Measurements from ENCODE around the gene GIPC3.

GIPC3 gene

DNA sequence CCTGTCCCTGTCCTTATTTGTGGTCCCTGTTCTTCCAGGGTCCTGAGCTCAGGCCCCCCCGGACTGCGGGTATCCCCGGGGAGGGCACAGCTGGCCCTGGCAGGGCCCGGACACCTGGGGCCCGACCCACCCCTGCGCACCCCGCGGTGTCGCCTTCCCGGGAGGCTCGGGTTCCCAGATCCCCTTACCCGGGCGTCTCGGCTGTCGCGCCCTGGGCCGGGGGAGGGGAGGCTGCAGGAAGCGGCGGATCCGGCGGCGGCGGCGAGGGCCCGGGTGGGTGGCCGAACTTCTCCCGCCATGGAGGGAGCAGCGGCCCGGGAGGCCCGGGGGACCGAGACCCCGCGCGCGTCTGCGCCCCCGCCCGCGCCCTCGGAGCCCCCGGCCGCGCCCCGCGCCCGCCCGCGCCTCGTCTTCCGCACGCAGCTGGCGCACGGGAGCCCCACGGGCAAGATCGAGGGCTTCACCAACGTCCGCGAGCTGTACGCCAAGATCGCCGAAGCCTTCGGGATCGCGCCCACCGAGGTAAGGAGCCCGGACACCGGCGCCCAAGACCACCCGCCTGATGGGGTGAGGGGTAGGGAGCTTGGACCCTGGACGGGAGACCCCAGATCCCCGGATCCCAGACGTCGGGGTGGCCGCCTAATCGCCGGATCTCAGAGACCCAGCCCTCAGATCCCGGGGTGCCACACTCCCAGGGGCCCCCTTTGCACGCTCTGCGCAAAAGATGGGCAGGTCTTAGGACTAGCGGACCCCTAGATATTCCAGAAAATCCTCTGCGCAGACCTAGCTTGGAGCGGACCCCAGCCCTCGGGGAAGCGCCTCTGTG, at the start of gene GIPC3:
GIPC3 (plus strand) TSS at position 178 of the 826 bp plus-strand sequence; CDS start at position 298, 120 bp downstream.
- DNase-seq, result no peak

DNA sequence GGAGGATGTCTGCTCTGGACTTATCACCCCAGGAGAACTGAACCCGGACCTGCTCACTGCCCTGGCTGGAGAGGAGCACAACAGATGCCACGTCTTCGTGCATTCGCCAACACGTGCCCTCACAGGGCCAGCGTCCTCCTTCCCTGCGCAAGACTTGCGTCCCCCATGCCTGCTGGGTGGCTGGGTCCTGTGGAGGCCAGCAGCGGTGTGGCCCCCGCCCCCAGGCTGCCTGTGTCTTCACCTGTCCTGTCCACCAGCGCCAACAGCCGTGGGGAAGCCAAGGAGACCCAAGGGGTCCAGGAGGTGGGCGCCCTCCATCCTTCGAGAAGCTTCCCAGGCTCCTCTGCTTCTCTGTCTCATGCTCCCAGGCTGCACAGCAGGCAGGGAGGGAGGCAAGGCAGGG, 49.7 kb upstream of the GIPC3 start:
- DNase-seq, result no peak

DNA sequence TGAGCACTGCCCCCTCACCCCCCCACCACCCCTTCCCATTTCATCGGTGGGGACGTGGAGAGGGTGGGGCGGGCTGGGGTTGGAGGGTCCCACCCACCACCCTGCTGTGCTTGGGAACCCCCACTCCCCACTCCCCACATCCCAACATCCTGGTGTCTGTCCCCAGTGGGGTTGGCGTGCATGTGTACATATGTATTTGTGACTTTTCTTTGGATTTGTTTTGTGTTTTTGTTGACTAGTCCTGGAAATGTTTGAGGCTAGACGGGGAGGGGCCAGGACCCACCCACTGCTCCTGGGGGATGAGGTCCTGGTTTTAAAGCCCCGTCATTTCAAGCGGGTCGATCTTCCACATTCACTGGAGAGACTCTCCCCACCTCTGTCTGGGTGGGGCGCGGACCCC, 49.3 kb upstream of the GIPC3 start:
- DNase-seq, result no peak

DNA sequence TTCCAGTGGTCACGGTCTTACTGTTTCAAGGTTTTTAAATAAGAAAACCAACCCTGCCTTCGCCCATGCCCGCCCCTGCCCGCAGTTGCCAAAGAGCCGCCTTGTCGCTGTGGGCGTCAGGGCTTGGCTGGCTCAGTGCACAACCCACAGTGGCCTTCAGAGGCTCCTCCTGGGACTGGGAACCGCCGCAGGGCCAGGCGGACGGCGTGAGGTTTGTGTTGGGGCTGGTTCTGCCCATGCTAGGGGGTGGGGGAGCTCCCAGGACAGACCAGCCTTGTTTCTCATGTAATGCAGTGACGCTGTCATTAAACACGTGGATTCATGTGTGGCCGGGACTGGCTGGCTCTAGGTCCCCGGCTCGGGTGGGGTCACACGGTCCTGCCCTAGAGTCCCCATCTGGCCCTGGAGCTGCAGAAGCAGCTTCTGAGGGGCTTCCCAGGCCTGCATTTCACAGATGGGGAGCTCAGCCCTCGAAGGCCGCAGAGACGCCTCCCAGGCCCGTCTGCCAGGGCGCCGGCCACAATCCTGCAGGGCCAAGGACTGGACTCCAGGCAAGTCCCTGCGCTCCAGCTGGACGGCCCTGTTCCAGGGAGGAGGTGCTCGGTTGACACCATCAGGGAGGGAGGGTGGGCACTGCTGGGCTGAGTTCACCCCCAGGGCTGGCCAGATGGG, 48.7 kb upstream of the GIPC3 start:
- DNase-seq, result no peak

DNA sequence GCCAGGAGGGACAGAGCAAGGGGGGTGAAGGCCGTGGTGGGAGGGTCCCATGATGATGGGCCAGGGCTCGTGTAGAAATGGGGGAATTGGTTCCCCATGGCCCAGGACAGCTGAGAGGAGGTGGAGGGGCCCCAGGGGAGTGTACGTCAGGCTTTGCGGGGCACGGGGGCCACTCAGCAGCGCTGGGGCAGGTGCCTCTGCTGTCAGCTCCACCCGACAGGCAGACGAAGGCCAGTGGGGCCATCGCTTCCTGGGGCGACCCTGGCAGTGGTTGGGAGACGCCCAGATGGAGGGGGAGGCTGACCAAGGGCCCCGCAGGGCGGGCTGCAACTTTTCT, 48.2 kb upstream of the GIPC3 start:
- no peak for DNase-seq

GRCh38 chr19:3537438-3538240, 47.6 kb upstream of the GIPC3 start:
- no peak for DNase-seq

DNA sequence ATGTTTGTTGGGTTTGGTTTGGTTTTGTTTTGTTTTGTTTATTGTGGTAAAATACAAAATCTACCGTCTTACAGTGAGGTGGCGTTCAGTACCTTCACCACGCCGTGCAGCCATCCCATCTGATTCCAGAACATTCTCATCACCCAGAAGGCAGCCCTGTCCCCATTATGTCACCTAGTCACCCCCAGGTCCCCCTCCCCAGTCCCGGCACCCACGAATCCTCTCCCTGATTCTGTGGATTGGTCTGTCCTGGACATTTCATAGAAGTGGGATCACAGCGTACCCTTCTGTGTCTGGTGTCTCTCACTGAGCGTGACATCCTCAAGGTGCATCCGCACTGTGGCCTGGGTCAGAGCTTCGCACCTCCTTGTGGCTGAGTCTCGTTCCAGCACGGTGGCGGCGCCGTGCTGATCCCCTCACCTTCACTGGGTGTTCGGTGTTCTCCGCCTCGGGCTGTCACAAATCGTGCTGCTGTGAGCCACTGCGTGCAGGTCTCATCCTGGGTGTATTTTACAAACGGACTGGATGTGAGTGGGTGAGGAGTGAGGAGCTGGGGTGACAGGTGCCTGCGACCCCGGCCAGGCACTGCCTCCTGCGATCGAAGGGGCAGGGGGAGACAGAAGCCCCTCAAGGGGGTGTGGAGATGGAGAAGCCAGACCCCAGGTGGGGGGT, 46.9 kb upstream of the GIPC3 start:
- no peak for DNase-seq

- DNase-seq, result no peak
These were observed 46.1 kb upstream of the GIPC3 start, which contains the start of gene TEKTIP1 for GRCh38 chr19:3538965-3539755. Gene TEKTIP1, plus strand, starts transcription at chr19:3539174. Its CDS starts 4 bp downstream, at chr19:3539178.

DNA sequence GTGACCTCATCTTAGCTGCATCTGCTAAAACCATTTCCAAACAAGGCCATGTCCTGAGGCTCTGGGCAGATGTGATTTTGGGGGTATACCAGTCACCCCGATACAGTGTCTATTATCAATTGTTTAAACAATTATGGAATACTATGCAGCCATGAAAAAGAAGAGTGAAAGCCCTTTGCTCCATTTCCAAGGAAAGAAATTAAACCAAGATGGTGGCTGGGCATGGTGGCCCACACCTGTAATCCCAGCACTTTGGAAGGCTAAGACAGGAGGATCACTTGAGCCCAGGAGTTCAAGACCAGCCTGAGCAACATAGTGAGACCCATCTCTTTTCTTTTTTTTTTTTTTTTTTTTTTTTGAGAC, 45.5 kb upstream of the GIPC3 start:
- no peak for DNase-seq

DNA sequence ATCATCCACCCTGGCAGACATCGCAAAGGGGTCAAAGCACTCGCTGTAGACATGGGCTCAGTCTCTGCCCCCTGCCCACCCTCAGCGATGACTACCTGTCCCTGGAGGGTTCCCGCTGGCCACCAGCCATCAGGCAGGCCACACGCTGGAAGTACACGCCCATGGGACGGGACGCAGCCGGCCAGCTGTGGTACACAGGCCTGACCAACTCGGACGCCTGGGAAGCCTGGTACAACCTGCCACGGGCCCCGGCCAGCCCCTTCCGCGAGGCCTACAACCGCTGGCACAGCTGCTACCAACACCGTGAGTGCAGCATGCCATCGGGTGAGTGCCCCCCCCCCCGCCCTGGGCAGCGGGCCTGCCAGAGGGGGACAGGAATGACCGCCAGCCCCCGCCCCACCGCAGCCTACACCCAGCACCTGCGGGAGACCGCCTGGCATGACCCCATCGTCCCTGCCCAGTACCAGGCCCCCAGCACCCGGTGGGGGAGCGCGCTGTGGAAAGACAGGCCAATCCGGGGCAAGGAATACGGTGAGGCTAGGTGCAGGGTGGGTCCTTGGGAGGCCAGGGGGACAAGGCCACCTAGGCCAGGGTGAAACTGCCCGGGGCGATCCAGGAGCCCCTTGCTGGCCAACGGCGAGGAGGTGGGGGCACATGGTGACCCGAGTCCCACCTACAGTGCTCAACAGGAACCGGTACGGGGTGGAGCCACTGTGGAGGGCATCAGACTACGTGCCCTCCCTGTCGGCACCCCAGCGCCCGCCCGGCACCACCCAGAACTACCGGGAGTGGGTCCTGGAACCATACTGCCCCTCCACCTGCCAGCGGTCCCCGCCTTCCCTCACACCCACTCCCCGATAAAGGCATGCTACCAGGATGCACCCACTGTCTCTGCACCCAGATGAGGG, 41.9 kb upstream of the GIPC3 start:
- DNase-seq, result no peak

DNA sequence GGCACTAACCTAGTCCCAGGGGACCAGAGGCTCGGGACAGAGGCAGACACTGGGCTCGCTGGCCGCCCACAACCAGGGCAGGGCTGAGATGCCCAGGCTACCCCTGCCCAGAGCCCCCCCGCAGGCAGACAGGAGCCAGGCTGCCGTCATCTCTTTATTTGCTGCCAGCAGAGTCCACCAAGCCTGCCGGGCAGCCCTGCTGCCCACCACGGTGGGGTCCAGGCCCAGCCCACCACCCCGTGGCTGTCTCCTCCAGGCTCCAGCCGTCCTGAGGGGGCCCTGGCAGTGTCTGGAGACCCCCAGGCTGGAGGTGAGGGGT, 41.3 kb upstream of the GIPC3 start:
- DNase-seq, result no peak

- no peak for DNase-seq
These were observed 40.3 kb upstream of the GIPC3 start for GRCh38 chr19:3544742-3545668.

DNA sequence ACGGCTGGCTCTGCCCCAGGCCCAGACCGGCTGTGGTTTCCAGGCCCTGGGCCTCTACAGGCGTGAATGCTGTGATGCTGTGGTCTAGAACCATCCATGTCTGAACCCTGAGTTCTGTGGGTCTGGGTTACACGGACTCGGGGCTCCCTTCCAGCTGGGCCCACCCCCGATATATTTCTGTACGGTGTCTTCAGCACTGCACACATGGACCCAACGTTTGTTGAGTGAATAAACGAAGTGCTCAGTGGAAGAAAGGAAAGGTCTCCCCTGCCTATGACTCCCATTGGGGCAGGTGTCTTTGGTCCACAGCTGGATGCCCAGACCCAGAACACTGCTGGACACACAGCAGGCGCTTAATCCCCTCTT, 39.6 kb upstream of the GIPC3 start:
- DNase-seq, result no peak

DNA sequence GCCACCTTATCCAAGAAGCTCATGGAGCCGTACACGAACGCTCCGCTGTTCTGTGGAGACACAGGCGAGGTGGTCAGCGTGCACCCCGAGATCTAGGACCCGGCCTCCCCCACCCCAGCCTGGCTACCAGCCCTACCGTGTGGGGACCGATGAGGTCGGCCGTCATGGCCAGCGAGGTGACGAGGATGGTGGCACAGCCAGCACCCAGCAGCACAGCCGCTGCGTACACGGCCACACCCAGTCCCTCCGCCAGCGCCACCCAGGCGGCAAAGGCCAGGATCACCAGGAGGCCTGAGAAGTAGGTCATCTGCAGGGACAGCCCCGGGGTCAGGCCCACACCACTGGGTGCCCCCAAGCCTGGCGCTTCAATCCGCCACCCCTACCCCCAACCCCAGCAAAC, 39.2 kb upstream of the GIPC3 start:
- no peak for DNase-seq

GRCh38 chr19:3547301-3547731, 38.0 kb upstream of the GIPC3 start:
- DNase-seq, result no peak

DNA sequence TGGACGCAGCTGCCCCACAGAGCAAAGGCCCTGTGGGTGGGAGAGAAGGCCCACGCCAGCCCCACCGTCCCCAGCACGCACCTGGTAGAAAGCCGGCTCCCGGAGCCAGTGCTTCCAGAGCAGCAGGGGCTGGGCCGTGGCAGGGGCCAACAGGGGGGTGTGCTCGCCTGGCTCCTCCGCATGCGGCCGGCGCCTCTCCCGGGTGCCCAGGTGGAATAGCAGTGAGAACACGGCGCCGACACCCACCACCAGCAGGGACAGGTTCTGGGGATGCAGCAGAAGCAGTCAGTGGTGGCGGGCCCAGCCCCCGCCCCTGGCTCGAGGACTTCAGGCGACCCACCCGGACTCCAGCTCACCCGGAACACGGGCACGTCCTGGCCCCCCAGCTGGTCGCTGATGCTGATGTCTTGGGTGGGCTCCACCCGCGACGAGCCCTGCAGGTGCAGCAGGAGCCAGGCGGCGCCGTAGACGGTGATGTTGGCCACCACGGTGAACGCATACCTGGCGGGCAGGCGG, 37.5 kb upstream of the GIPC3 start:
- no peak for DNase-seq

DNA sequence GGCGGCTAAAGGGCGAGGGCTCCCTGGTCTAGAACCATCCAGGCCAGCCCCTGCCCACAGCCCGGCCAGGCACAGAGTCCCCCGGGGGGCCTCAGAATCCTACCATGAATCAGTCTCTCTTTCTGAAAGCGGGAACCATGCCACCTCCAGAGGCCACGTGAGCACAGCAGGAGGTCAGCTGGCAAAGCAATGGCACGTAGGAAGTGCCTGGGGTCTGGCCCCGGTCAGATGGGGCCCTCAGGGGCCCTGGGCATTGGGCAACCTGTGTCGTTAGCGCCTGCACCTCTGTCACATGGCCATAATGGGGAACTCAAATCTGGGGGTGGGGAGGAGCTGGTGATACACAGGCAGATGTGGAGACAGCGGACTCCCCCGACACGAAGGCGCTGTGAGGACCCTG, 36.7 kb upstream of the GIPC3 start:
- DNase-seq, result no peak

DNA sequence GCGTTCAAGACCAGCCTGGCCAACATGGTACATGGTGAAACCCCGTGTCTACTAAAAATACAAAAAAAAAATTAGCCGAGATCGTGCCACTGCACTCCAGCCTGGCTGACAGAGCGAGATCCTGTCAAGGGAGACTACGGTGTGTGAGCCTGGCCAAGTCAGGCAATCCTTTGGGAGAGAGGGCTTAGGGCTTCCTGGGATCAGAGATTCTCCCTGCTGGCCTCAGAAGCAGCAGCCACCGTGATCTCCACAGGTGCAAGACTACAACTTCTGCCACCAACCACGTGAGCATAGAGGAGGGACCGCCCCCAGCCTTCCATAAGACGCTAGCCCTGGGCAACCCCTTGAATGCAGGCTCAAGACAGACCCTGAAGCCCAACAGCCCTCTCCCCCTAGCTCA, 35.5 kb upstream of the GIPC3 start:
- DNase-seq, result no peak

- no peak for DNase-seq
These were observed 34.1 kb upstream of the GIPC3 start for GRCh38 chr19:3550947-3551791.
